HG03565 (cell line): ENCODE results near the gene WWOX.

Experiments used
- ATAC-seq: cut with Tn5 transposase; IDR thresholded peaks from one replicate; pipeline ENCODE4 v1.9.1; 2021; ENCODE audit warnings: mild to moderate bottlenecking, moderate library complexity; ENCODE audit not compliant: unreplicated experiment

The WWOX gene

GRCh38 chr16:78694414-78694813, 595.0 kb downstream of the WWOX start:
- no peak for ATAC-seq

- no peak for ATAC-seq
These were observed 595.9 kb downstream of the WWOX start for GRCh38 chr16:78695391-78695790.

GRCh38 chr16:78696797-78697196, 597.3 kb downstream of the WWOX start:
- no peak for ATAC-seq

GRCh38 chr16:78697426-78697825, 598.0 kb downstream of the WWOX start:
- no peak for ATAC-seq

GRCh38 chr16:78703936-78704335, 604.5 kb downstream of the WWOX start:
- ATAC-seq = no peak

GRCh38 chr16:78704416-78704815, 605.0 kb downstream of the WWOX start:
- ATAC-seq = no peak

- no peak for ATAC-seq
These were observed 606.2 kb downstream of the WWOX start for GRCh38 chr16:78705694-78706093.

- ATAC-seq = no peak
These were observed 607.2 kb downstream of the WWOX start for GRCh38 chr16:78706637-78707036.

- ATAC-seq = no peak
These were observed 609.9 kb downstream of the WWOX start for GRCh38 chr16:78709137-78709884.

- ATAC-seq = no peak
These were observed 615.7 kb downstream of the WWOX start for GRCh38 chr16:78715106-78715505.

- no peak for ATAC-seq
These were observed 616.2 kb downstream of the WWOX start for GRCh38 chr16:78715673-78716072.

GRCh38 chr16:78718141-78718540, 618.7 kb downstream of the WWOX start:
- no peak for ATAC-seq

GRCh38 chr16:78720416-78720815, 621.0 kb downstream of the WWOX start:
- no peak for ATAC-seq

GRCh38 chr16:78727536-78727935, 628.1 kb downstream of the WWOX start:
- no peak for ATAC-seq

- peak; percentile 61 for ATAC-seq
These were observed 630.2 kb downstream of the WWOX start for GRCh38 chr16:78729687-78730086.

GRCh38 chr16:78731785-78732184, 632.3 kb downstream of the WWOX start:
- ATAC-seq = no peak

GRCh38 chr16:78732696-78733095, 633.2 kb downstream of the WWOX start:
- no peak for ATAC-seq

GRCh38 chr16:78735337-78735736, 635.9 kb downstream of the WWOX start:
- ATAC-seq = no peak

GRCh38 chr16:78737630-78738029, 638.2 kb downstream of the WWOX start:
- ATAC-seq = no peak

- no peak for ATAC-seq
These were observed 639.1 kb downstream of the WWOX start for GRCh38 chr16:78738557-78738956.

- no peak for ATAC-seq
These were observed 640.8 kb downstream of the WWOX start for GRCh38 chr16:78740269-78740668.

- peak; percentile 91 for ATAC-seq
These were observed 643.2 kb downstream of the WWOX start for GRCh38 chr16:78742501-78743283.
